Kidney (tissue), 14 donors: ENCODE measurements around the gene CUL7. TPM values are rescaled to one million over a fixed set of nuclear protein-coding genes. Genes with fewer than 3 reads are reported as not detected.

Experiments
- DNase-seq, 5 donors: peaks; one replicate each; pipeline ENCODE4 v3.0.0-alpha.2; 2013 to 2020
- FAIRE-seq: peaks from 2 replicates; lab custom pipeline; 2012; peaks lifted over from hg19 to GRCh38; lab: Jason Lieb, UNC
- H3K27ac ChIP-seq, 2 donors: one replicate each; pipeline ENCODE4 v1.7.0; 2013; ENCODE audit warnings: low read depth in 2 of 2, low read length in 2 of 2, inconsistent platforms in 1 of 2
- H3K27me3 ChIP-seq: one replicate; pipeline ENCODE4 v1.7.1; 2013; ENCODE audit warnings: low read length, inconsistent platforms; ENCODE audit not compliant: control insufficient read depth, insufficient read depth
- H3K36me3 ChIP-seq, 3 donors: one replicate each; pipeline versions ENCODE4 v1.7.0 to v1.7.1; 2013; ENCODE audit warnings: low read length in 3 of 3, control low read depth in 1 of 3, inconsistent platforms in 1 of 3; ENCODE audit not compliant: insufficient read depth in 3 of 3, control insufficient read depth in 2 of 3
- H3K4me1 ChIP-seq, 3 donors: one replicate each; pipeline versions ENCODE4 v1.7.0 to v1.7.1; 2013; ENCODE audit warnings: low read length in 3 of 3, inconsistent platforms in 1 of 3, low read depth in 1 of 3; ENCODE audit not compliant: control insufficient read depth in 2 of 3, insufficient read depth in 2 of 3
- H3K4me3 ChIP-seq, 3 donors: one replicate each; pipeline versions ENCODE4 v1.7.0 to v1.8.1; 2013; ENCODE audit warnings: low read length in 3 of 3, control low read depth in 1 of 3, inconsistent platforms in 1 of 3
- H3K9ac ChIP-seq, 3 donors: one replicate each; pipeline versions ENCODE4 v1.7.0 to v1.7.1; 2013; ENCODE audit warnings: low read length in 3 of 3, control low read depth in 1 of 3, inconsistent platforms in 1 of 3
- H3K9me3 ChIP-seq, 3 donors: one replicate each; pipeline versions ENCODE4 v1.7.0 to v1.7.1; 2013; ENCODE audit warnings: low read length in 3 of 3, control low read depth in 1 of 3, inconsistent platforms in 1 of 3; ENCODE audit not compliant: control insufficient read depth in 2 of 3, insufficient read depth in 1 of 3
- intact Hi-C: fragments of 100-400 bp; cut with DNase I; formaldehyde crosslinking; loops from one replicate; pipeline ENCODE4 v1.11.1; 2022
- polyA plus RNA-seq: library from polyadenylated mRNA; stranded (reverse); fragments of 350-450 nt; fragmentation: Illumina TruSeq; extraction: RNeasy Lipid Tissue Mini Kit (QIAGEN cat#74804); gene quantifications from one replicate; pipeline ENCODE4 v1.2.3, GENCODE V29; 2014; ENCODE audit warnings: low read depth, low replicate concordance; ENCODE audit not compliant: insufficient read depth
- total RNA-seq: library from RNA; stranded (reverse); fragmentation: NEBNext Ultra II Directional; extraction: Animal tissue kit (Norgen Biotek cat#: 25700); gene quantifications from one replicate; pipeline ENCODE4 v1.2.1, GENCODE V29; 2021
- TF ChIP-seq, protein P1 (sequence below): IDR thresholded peaks from 3 replicates; pipeline ENCODE4 v1.5.1; 2012; ENCODE audit warnings: mild to moderate bottlenecking, moderate library complexity, borderline replicate concordance; ENCODE audit not compliant: insufficient read depth; ENCODE audit errors: extremely low read depth
- donor health status: control.
- donor health status: control.
- donor health status: control.
- donor health status: control.
- donor health status: control.
- donor health status: DM: yes; HTN: yes; CAD: no.
- donor health status: Normal renal cell carcinoma (clear cell type).

The CUL7 gene
- total and polyA plus RNA-seq, 2 donors from 2014 or later, result 10.1 to 24.5 TPM

DNA sequence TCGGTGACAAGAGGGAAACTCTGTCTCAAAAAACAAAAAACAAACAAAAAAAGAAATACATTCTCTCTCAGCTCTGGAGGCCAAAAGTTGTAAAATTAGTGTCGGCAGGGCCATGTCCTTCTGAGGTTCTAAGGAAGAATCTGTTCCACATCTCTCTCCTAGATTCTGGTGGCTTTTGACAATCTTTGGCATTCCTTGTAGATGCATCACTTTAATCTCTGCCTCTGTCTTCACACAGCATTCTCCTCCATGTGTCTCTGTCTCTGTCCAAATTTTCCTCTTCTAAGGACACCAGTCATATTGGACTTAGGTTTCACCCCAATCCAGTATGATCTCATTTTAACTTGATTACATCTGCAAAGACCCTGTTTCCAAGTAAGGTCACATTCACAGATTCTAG, 60.2 kb downstream of the CUL7 start:
- DNase-seq (no peak), FAIRE-seq (no peak)
- intact Hi-C loops, result no loop called here
- Histone ChIP-seq H3K27ac (no peak overlapping the region), H3K4me1 (no peaks in the 10 kb centered on the region), H3K4me3 (no peak overlapping the region), H3K27me3 (no peaks in the 10 kb centered on the region), H3K9me3 (no peaks in the 10 kb centered on the region), H3K9ac (no peak overlapping the region), H3K36me3 (peaks cover 0 to 12% (median 6%) of the 10 kb centered on the region in 3 donors)
- TF ChIP-seq, protein P1, sequence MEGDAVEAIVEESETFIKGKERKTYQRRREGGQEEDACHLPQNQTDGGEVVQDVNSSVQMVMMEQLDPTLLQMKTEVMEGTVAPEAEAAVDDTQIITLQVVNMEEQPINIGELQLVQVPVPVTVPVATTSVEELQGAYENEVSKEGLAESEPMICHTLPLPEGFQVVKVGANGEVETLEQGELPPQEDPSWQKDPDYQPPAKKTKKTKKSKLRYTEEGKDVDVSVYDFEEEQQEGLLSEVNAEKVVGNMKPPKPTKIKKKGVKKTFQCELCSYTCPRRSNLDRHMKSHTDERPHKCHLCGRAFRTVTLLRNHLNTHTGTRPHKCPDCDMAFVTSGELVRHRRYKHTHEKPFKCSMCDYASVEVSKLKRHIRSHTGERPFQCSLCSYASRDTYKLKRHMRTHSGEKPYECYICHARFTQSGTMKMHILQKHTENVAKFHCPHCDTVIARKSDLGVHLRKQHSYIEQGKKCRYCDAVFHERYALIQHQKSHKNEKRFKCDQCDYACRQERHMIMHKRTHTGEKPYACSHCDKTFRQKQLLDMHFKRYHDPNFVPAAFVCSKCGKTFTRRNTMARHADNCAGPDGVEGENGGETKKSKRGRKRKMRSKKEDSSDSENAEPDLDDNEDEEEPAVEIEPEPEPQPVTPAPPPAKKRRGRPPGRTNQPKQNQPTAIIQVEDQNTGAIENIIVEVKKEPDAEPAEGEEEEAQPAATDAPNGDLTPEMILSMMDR, result no peak

DNA sequence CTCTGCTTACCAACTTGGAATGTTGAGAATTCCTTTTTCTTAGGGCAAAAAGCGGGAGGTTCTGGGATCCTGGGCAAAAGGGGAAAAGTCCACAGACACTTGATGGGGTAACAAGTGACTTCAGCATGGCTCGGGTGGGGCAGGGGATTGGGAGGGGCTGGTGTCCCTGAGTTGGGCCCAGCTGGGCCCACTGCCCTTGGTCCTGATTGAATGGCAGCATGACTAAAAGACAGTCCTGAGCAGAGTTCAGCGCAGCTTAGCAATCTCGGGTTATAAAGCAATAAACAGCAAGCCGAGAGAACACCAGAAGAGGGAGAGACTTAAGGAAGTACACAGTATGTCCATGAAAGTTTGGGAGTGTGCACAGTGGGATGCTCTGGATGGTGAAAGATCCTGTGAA, 63.7 kb downstream of the CUL7 start:
- Histone ChIP-seq H3K27me3 (no peaks in the 10 kb centered on the region), H3K9ac (no peak overlapping the region), H3K4me1 (peaks cover 2 to 11% (median 3%) of the 10 kb centered on the region in 3 donors), H3K9me3 (no peaks in the 10 kb centered on the region), H3K4me3 (no peak overlapping the region), H3K36me3 (peaks cover 0 to 12% (median 6%) of the 10 kb centered on the region in 3 donors), H3K27ac (no peak overlapping the region)
- no peak for DNase-seq
- FAIRE-seq, result no peak
- TF ChIP-seq, protein P1, result no peak
- intact Hi-C loops, result no loop called here

DNA sequence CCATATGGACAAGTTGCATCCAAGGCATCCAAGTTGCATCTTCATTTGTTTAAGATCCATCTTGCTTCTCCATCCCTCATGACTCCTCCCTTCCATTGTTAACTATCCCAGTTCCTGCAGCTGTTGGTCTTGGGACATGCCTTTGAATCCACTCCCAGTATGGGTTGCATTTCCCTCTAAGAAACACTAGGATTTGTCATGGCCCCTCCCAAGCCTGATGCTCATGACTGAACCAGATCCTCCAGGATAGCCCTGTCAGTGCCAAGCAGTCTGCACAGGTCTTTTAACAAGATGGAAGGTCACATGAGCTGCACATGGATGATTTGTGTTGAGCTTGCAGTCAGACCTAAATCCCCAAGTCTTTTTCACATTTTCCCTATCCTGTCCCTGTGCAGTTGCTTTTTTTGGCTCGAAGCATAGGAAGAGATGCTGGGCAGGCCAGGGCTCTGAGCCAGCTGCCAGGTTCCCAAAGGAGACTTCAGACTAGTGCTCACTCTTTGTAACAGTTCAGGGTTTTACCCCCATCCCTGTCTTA, 65.1 kb downstream of the CUL7 start:
- DNase-seq (no peak), FAIRE-seq (no peak)
- H3K4me3 ChIP-seq, result no peak overlapping the region
- no peaks in the 10 kb centered on the region for H3K27me3 ChIP-seq
- H3K9me3 ChIP-seq, result no peaks in the 10 kb centered on the region
- TF ChIP-seq, protein P1, result no peak
- H3K9ac ChIP-seq, result no peak overlapping the region
- intact Hi-C loops, result no loop called here
- H3K36me3 ChIP-seq, result peaks cover 0 to 12% (median 4%) of the 10 kb centered on the region in 3 donors
- peaks cover 2 to 14% (median 3%) of the 10 kb centered on the region in 3 donors for H3K4me1 ChIP-seq
- H3K27ac ChIP-seq, result no peak overlapping the region

Other genes with a start within 250 kb of the CUL7 start
- gene RPL7L1, start 174.2 kb downstream of the CUL7 start, total RNA-seq, result 80.7 TPM
- 47.0 TPM for gene RPL7L1, start 174.2 kb downstream of the CUL7 start, polyA plus RNA-seq
- not detected for gene PTCRA, start 137.8 kb downstream of the CUL7 start, total RNA-seq
- not detected for gene PTCRA, start 137.8 kb downstream of the CUL7 start, polyA plus RNA-seq
- 49.9 TPM for gene CNPY3, start 124.4 kb downstream of the CUL7 start, total RNA-seq
- 40.1 TPM for gene CNPY3, start 124.4 kb downstream of the CUL7 start, polyA plus RNA-seq
- gene GNMT, start 93.1 kb downstream of the CUL7 start, total RNA-seq, result 0.54 TPM
- gene GNMT, start 93.1 kb downstream of the CUL7 start, polyA plus RNA-seq, result 1.9 TPM
- gene PEX6, start 74.7 kb downstream of the CUL7 start, total RNA-seq, result 22.6 TPM
- 18.0 TPM for gene PEX6, start 74.7 kb downstream of the CUL7 start, polyA plus RNA-seq
- gene PPP2R5D, start 69.3 kb downstream of the CUL7 start, total RNA-seq, result 22.6 TPM
- 21.8 TPM for gene PPP2R5D, start 69.3 kb downstream of the CUL7 start, polyA plus RNA-seq
- gene MEA1, start 39.9 kb downstream of the CUL7 start, total RNA-seq, result 53.2 TPM
- 149 TPM for gene MEA1, start 39.9 kb downstream of the CUL7 start, polyA plus RNA-seq
- gene KLHDC3, start 39.6 kb downstream of the CUL7 start, total RNA-seq, result 52.6 TPM
- gene KLHDC3, start 39.6 kb downstream of the CUL7 start, polyA plus RNA-seq, result 90.0 TPM
- 49.2 TPM for gene RRP36, start 32.2 kb downstream of the CUL7 start, total RNA-seq
- gene RRP36, start 32.2 kb downstream of the CUL7 start, polyA plus RNA-seq, result 55.2 TPM
- 56.6 TPM for gene MRPL2, start 5.6 kb upstream of the CUL7 start, total RNA-seq
- gene MRPL2, start 5.6 kb upstream of the CUL7 start, polyA plus RNA-seq, result 127 TPM
- 33.7 TPM for gene KLC4, start 5.8 kb upstream of the CUL7 start, total RNA-seq
- 39.0 TPM for gene KLC4, start 5.8 kb upstream of the CUL7 start, polyA plus RNA-seq
- gene PTK7, start 22.5 kb upstream of the CUL7 start, total RNA-seq, result 55.2 TPM
- gene PTK7, start 22.5 kb upstream of the CUL7 start, polyA plus RNA-seq, result 26.0 TPM
- 30.6 TPM for gene SRF, start 117.4 kb upstream of the CUL7 start, total RNA-seq
- 13.8 TPM for gene SRF, start 117.4 kb upstream of the CUL7 start, polyA plus RNA-seq
- 47.3 TPM for gene CUL9, start 128.3 kb upstream of the CUL7 start, total RNA-seq
- gene CUL9, start 128.3 kb upstream of the CUL7 start, polyA plus RNA-seq, result 34.7 TPM
- gene DNPH1, start 175.6 kb upstream of the CUL7 start, total RNA-seq, result 74.3 TPM
- 373 TPM for gene DNPH1, start 175.6 kb upstream of the CUL7 start, polyA plus RNA-seq
- gene TTBK1, start 189.6 kb upstream of the CUL7 start, total RNA-seq, result 0.31 TPM
- 0.26 TPM for gene TTBK1, start 189.6 kb upstream of the CUL7 start, polyA plus RNA-seq
- 2.0 TPM for gene SLC22A7, start 244.4 kb upstream of the CUL7 start, total RNA-seq
- gene SLC22A7, start 244.4 kb upstream of the CUL7 start, polyA plus RNA-seq, result 34.8 TPM